Osteoblast (primary cell): ENCODE results near the gene RASGRP2. TPM values are rescaled to one million over a fixed set of nuclear protein-coding genes. Genes with fewer than 3 reads are reported as not detected.

ENCODE experiments used
- DNase-seq: peaks from one replicate; pipeline ENCODE4 v3.0.0; 2011; ENCODE audit warnings: low spot score, mixed read lengths; ENCODE audit not compliant: insufficient read length; ENCODE audit errors: missing footprints
- H2AFZ ChIP-seq: 2 replicates; pipeline ENCODE4 v1.6.0; 2011; ENCODE audit warnings: mild to moderate bottlenecking, low read length
- H3K27ac ChIP-seq: 2 replicates; pipeline ENCODE4 v1.5.1; 2011; ENCODE audit warnings: mild to moderate bottlenecking, low read depth, low read length, moderate library complexity
- H3K27me3 ChIP-seq: 2 replicates; pipeline ENCODE4 v1.6.0; 2012; ENCODE audit warnings: mild to moderate bottlenecking, control low read depth, inconsistent platforms, low read length, moderate library complexity; ENCODE audit not compliant: insufficient read depth
- H3K36me3 ChIP-seq: 2 replicates; pipeline ENCODE4 v1.5.1; 2011; ENCODE audit warnings: mild to moderate bottlenecking, low read length, control low read depth, moderate library complexity; ENCODE audit not compliant: insufficient read depth
- H3K4me1 ChIP-seq: 2 replicates; pipeline ENCODE4 v1.5.1; 2011; ENCODE audit warnings: mild to moderate bottlenecking, low read length, control low read depth, moderate library complexity; ENCODE audit not compliant: insufficient read depth
- H3K4me2 ChIP-seq: 2 replicates; pipeline ENCODE4 v1.6.0; 2011; ENCODE audit warnings: mild to moderate bottlenecking, low read length; ENCODE audit not compliant: insufficient read depth
- H3K4me3 ChIP-seq: fragments of 200-600 bp; sonication (generic); 3 replicates; pipeline ENCODE4 v1.5.1; 2012; ENCODE audit warnings: mild to moderate bottlenecking, low read length, inconsistent platforms; ENCODE audit not compliant: insufficient read depth
- H3K79me2 ChIP-seq: 2 replicates; pipeline ENCODE4 v1.6.0; 2012; ENCODE audit warnings: mild to moderate bottlenecking, low read length, control low read depth, inconsistent platforms; ENCODE audit not compliant: insufficient read depth
- H3K9me3 ChIP-seq: 2 replicates; pipeline ENCODE4 v1.5.1; 2011; ENCODE audit warnings: low read depth, low read length, control low read depth
- H4K20me1 ChIP-seq: 2 replicates; pipeline ENCODE4 v1.6.0; 2012; ENCODE audit warnings: mild to moderate bottlenecking, low read length, control low read depth; ENCODE audit not compliant: insufficient read depth
- total RNA-seq: library from RNA; depleted of rRNA; stranded (reverse); fragments of >200 nt; gene quantifications from 2 replicates; pipeline ENCODE4 v1.2.3, GENCODE V29; 2012
- TF ChIP-seq, protein P1 (sequence below): IDR thresholded peaks from 2 replicates; pipeline ENCODE4 v1.5.1; 2011; ENCODE audit warnings: mild to moderate bottlenecking, low read depth, low read length, moderate library complexity; ENCODE audit errors: extremely low read depth

Gene RASGRP2
- total RNA-seq, 1 donor: not detected

GRCh38 chr11:64713016-64713707, 30.8 kb downstream of the RASGRP2 start:
- no peaks in the 10 kb centered on the region for H3K79me2 ChIP-seq
- H3K4me2 ChIP-seq: no peak overlapping the region
- DNase-seq: peak; percentile 90
- peaks cover 3% of the 10 kb centered on the region for H3K4me1 ChIP-seq
- H3K9me3 ChIP-seq: no peaks in the 10 kb centered on the region
- no peak overlapping the region for H3K27ac ChIP-seq
- H3K4me3 ChIP-seq: no peak overlapping the region
- no peaks in the 10 kb centered on the region for H4K20me1 ChIP-seq
- H3K36me3 ChIP-seq: no peaks in the 10 kb centered on the region
- peaks cover 55% of the 10 kb centered on the region for H3K27me3 ChIP-seq
- TF ChIP-seq, protein P1, sequence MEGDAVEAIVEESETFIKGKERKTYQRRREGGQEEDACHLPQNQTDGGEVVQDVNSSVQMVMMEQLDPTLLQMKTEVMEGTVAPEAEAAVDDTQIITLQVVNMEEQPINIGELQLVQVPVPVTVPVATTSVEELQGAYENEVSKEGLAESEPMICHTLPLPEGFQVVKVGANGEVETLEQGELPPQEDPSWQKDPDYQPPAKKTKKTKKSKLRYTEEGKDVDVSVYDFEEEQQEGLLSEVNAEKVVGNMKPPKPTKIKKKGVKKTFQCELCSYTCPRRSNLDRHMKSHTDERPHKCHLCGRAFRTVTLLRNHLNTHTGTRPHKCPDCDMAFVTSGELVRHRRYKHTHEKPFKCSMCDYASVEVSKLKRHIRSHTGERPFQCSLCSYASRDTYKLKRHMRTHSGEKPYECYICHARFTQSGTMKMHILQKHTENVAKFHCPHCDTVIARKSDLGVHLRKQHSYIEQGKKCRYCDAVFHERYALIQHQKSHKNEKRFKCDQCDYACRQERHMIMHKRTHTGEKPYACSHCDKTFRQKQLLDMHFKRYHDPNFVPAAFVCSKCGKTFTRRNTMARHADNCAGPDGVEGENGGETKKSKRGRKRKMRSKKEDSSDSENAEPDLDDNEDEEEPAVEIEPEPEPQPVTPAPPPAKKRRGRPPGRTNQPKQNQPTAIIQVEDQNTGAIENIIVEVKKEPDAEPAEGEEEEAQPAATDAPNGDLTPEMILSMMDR: no peak
- no peak overlapping the region for H2AFZ ChIP-seq

DNA sequence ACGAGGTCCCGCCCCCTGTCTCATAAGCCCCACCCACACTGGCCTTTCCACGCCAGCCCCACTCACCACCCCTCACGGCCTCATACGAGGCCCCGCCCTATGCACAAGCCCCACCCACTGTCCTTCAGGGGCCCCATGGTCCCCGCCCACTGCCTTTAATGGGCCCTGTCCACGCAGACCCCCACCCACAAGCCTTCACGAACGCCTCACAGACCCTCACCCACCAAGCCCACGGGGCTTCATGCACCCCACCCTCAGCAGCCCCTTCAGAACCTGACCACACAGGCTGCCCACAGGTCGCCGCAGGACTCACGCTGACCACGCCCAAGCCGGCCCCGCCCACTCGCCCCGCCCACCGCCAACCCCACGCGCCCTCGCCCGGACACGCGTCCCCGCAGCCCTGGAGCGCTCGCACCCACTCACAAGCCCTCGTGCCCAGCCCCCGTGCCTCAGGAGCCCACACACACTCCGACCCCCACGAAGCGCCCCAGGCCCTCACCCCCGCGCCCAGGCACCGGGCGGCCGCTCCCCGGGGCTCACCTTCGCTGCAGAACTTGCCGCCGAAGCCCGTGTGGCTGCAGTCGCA, 31.4 kb downstream of the RASGRP2 start:
- TF ChIP-seq, protein P1: no peak
- Histone ChIP-seq H3K36me3 (no peaks in the 10 kb centered on the region), H3K79me2 (no peaks in the 10 kb centered on the region), H4K20me1 (no peaks in the 10 kb centered on the region), H3K4me3 (no peak overlapping the region), H3K4me2 (no peak overlapping the region), H3K4me1 (peaks cover 3% of the 10 kb centered on the region), H3K27me3 (peaks cover 53% of the 10 kb centered on the region), H3K9me3 (no peaks in the 10 kb centered on the region), H2AFZ (no peak overlapping the region), H3K27ac (no peak overlapping the region)
- DNase-seq: peak; percentile 83

DNA sequence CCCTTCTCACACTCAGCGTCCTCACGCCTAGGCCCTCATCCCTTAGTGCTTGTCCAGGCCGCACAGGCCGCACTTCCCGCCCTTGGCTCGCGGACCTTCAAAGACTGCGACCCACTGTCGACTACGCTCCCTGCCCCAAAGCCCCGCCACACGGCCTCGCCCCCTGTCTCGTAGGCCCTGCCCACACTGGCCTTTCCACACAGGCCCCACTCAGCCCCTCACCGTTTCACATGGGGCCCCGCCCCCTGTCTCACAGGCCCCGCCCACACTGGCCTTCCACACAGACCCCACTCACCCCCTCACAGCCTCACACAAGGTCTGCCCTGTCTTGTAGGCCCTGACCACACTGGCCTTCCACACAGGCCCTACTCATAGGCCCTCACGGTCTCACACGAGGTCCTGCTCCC, 32.0 kb downstream of the RASGRP2 start:
- Histone ChIP-seq H3K4me1 (peaks cover 3% of the 10 kb centered on the region), H2AFZ (no peak overlapping the region), H3K79me2 (no peaks in the 10 kb centered on the region), H3K27me3 (peaks cover 47% of the 10 kb centered on the region), H3K36me3 (no peaks in the 10 kb centered on the region), H3K4me3 (no peak overlapping the region), H3K9me3 (no peaks in the 10 kb centered on the region), H4K20me1 (no peaks in the 10 kb centered on the region), H3K27ac (no peak overlapping the region), H3K4me2 (no peak overlapping the region)
- DNase-seq: peak; percentile 77
- TF ChIP-seq, protein P1: no peak

- no peaks in the 10 kb centered on the region for H3K9me3 ChIP-seq
- H3K27me3 ChIP-seq: peaks cover 42% of the 10 kb centered on the region
- peak; percentile 90 for DNase-seq
- H3K4me3 ChIP-seq: no peak overlapping the region
- H4K20me1 ChIP-seq: no peaks in the 10 kb centered on the region
- TF ChIP-seq, protein P1: no peak
- no peaks in the 10 kb centered on the region for H3K36me3 ChIP-seq
- H3K79me2 ChIP-seq: no peaks in the 10 kb centered on the region
- no peak overlapping the region for H2AFZ ChIP-seq
- no peak overlapping the region for H3K27ac ChIP-seq
- no peak overlapping the region for H3K4me2 ChIP-seq
- H3K4me1 ChIP-seq: peaks cover 3% of the 10 kb centered on the region
Measured at GRCh38 chr11:64711138-64711955, 32.6 kb downstream of the RASGRP2 start.
